Ishikawa (cell line): Measurements from ENCODE around the gene KLHL10.
A peak's percentile ranks its signal among the peaks of the same experiment; 100 is the strongest.

ENCODE experiments used
- CEBPB ChIP-seq: IDR thresholded peaks from 2 replicates; pipeline ENCODE4 v1.6.1; 2012
- CREB1 ChIP-seq: IDR thresholded peaks from 2 replicates; pipeline ENCODE4 v1.6.1; 2012; ENCODE audit warnings: low read depth
- EGR1 ChIP-seq: IDR thresholded peaks from 2 replicates; pipeline ENCODE4 v1.6.1; 2012
- EP300 ChIP-seq: IDR thresholded peaks from 2 replicates; pipeline ENCODE4 v1.6.1; 2012; ENCODE audit warnings: borderline replicate concordance
- FOXM1 ChIP-seq: IDR thresholded peaks from 2 replicates; pipeline ENCODE4 v1.6.1; 2012; ENCODE audit warnings: low read depth, borderline replicate concordance
- NFIC ChIP-seq: IDR thresholded peaks from 2 replicates; pipeline ENCODE4 v1.6.1; 2012
- RAD21 ChIP-seq: IDR thresholded peaks from 2 replicates; pipeline ENCODE4 v1.6.1; 2012; ENCODE audit warnings: low read depth
- TAF1 ChIP-seq: IDR thresholded peaks from 2 replicates; pipeline ENCODE4 v1.6.1; 2012; ENCODE audit warnings: low read depth, mild to moderate bottlenecking
- TEAD4 ChIP-seq: IDR thresholded peaks from 2 replicates; pipeline ENCODE4 v1.6.1; 2012
- YY1 ChIP-seq: IDR thresholded peaks from 2 replicates; pipeline ENCODE4 v1.6.1; 2012; ENCODE audit warnings: low read depth
- TF ChIP-seq, protein P1 (sequence below): IDR thresholded peaks from 2 replicates; pipeline ENCODE4 v1.6.1; 2012; ENCODE audit warnings: low read depth, mild to moderate bottlenecking
- TF ChIP-seq, protein P2 (sequence below): IDR thresholded peaks from 2 replicates; pipeline ENCODE4 v1.6.1; 2012

DNA sequence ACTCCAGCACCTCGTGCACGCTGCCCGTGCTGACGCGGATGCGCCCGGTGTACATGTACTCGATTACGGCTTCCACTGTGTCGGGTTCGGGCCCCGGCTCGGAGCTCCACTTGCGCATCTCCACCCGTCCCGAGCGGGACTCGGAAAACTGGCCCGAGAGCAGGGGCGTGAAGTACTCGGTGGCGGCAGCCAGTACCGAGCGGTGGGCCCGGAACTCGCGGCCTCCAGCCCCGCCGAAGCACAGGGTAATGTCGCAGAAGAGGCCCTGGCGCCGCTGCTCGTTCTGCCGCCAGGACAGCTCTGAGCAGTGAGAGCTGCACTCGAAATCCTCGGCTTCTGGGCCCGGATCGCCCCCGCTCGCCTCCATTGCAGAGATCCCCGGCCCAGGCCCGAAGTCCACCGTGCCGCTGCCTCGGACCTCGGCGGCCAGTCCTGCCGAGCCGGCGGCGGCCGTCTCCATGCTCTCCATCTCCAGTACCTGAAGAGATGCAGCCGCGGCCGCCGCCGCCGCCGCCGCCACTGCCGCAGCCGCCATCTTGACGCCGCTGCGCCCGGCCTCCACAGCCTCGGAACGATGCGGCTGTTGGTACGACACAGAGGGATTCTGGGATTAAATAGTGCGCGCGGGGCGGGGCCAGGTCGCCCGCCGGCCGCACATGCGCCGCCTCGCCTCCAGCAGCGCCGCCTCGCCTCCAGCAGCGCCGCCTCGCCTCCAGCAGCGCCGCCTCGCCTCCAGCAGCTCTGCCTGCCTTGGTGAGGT, 27.4 kb downstream of the KLHL10 start, which contains the start of gene KLHL11:
- TF ChIP-seq, protein P1, sequence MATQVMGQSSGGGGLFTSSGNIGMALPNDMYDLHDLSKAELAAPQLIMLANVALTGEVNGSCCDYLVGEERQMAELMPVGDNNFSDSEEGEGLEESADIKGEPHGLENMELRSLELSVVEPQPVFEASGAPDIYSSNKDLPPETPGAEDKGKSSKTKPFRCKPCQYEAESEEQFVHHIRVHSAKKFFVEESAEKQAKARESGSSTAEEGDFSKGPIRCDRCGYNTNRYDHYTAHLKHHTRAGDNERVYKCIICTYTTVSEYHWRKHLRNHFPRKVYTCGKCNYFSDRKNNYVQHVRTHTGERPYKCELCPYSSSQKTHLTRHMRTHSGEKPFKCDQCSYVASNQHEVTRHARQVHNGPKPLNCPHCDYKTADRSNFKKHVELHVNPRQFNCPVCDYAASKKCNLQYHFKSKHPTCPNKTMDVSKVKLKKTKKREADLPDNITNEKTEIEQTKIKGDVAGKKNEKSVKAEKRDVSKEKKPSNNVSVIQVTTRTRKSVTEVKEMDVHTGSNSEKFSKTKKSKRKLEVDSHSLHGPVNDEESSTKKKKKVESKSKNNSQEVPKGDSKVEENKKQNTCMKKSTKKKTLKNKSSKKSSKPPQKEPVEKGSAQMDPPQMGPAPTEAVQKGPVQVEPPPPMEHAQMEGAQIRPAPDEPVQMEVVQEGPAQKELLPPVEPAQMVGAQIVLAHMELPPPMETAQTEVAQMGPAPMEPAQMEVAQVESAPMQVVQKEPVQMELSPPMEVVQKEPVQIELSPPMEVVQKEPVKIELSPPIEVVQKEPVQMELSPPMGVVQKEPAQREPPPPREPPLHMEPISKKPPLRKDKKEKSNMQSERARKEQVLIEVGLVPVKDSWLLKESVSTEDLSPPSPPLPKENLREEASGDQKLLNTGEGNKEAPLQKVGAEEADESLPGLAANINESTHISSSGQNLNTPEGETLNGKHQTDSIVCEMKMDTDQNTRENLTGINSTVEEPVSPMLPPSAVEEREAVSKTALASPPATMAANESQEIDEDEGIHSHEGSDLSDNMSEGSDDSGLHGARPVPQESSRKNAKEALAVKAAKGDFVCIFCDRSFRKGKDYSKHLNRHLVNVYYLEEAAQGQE = no peak
- TF ChIP-seq, protein P2, sequence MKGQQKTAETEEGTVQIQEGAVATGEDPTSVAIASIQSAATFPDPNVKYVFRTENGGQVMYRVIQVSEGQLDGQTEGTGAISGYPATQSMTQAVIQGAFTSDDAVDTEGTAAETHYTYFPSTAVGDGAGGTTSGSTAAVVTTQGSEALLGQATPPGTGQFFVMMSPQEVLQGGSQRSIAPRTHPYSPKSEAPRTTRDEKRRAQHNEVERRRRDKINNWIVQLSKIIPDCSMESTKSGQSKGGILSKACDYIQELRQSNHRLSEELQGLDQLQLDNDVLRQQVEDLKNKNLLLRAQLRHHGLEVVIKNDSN = no peak
- TF ChIP-seq EP300 = peak; percentile 43; the same call in 1 of the 2 replicates
- peak; percentile 96 for TF ChIP-seq YY1
- TF ChIP-seq TAF1 = peak; percentile 98
- no peak for TF ChIP-seq CEBPB
- TF ChIP-seq RAD21 = no peak
- no peak for TF ChIP-seq NFIC
- TF ChIP-seq FOXM1 = no peak
- no peak for TF ChIP-seq CREB1
- TF ChIP-seq TEAD4 = peak; percentile 35; the same call in 1 of the 2 replicates
- TF ChIP-seq EGR1 = peak; percentile 60; the same call in 1 of the 2 replicates
